Muscle of leg (tissue), 11 donors: ENCODE data around the gene NAV3. TPM values are rescaled to one million over a fixed set of nuclear protein-coding genes. Genes with fewer than 3 reads are reported as not detected.

Source experiments
- DNase-seq: peaks from one replicate; pipeline ENCODE4 v3.0.0; 2013
- H3K27ac ChIP-seq: one replicate; pipeline ENCODE4 v1.5.1; 2013; ENCODE audit warnings: mild to moderate bottlenecking, low read length, control low read depth
- H3K27me3 ChIP-seq: one replicate; pipeline ENCODE4 v1.6.1; 2013; ENCODE audit warnings: low read length; ENCODE audit not compliant: control insufficient read depth, insufficient read depth
- H3K36me3 ChIP-seq: one replicate; pipeline ENCODE4 v1.6.1; 2013; ENCODE audit warnings: low read length; ENCODE audit not compliant: control insufficient read depth, insufficient read depth
- H3K4me1 ChIP-seq: one replicate; pipeline ENCODE4 v1.6.1; 2013; ENCODE audit warnings: low read length; ENCODE audit not compliant: control insufficient read depth, insufficient read depth
- H3K4me3 ChIP-seq: one replicate; pipeline ENCODE4 v1.5.1; 2013; ENCODE audit warnings: low read length, control low read depth
- H3K9me3 ChIP-seq: replicated peaks from 2 replicates; pipeline ENCODE4 v1.6.1; 2013; ENCODE audit warnings: low read depth, low read length; ENCODE audit not compliant: control insufficient read depth
- WGBS: methylation state at CpG from one replicate; pipeline ENCODE4 v1.1.5; 2013; ENCODE audit warnings: missing lambda C conversion rate; ENCODE audit not compliant: insufficient coverage; 5-methylcytosine and 5-hydroxymethylcytosine counted together
- polyA plus RNA-seq, 8 donors: library from polyadenylated mRNA; unstranded; fragments of 120-200 nt; gene quantifications; one replicate each; pipeline versions ENCODE4 v1.2.1 to v1.2.3, GENCODE V29; 2013; ENCODE audit warnings: inconsistent platforms in 1 of 8, low replicate concordance in 1 of 8; ENCODE audit not compliant: insufficient read length in 8 of 8, insufficient read depth in 1 of 8
- total RNA-seq: library from RNA; stranded (reverse); fragments of 120-200 nt; gene quantifications from one replicate; pipeline ENCODE4 v1.2.4, GENCODE V29; 2013

Gene NAV3
- total and polyA plus RNA-seq, 9 donors = 10.8 to 34.6 (median 21.7) TPM

GRCh38 chr12:78224154-78224553 lies 393.5 kb downstream of the NAV3 start:
- H3K27me3 ChIP-seq = no peaks in the 10 kb centered on the region
- H3K9me3 ChIP-seq = peaks cover 4% of the 10 kb centered on the region
- no peak for DNase-seq
- H3K27ac ChIP-seq = no peak overlapping the region
- no peaks in the 10 kb centered on the region for H3K4me1 ChIP-seq
- no peak overlapping the region for H3K4me3 ChIP-seq
- 87% methylated on average over 4 of the region's 5 CpGs for WGBS
- no peaks in the 10 kb centered on the region for H3K36me3 ChIP-seq

GRCh38 chr12:78226763-78227162 lies 396.1 kb downstream of the NAV3 start:
- WGBS = 78% methylated on average over 5 of the region's 6 CpGs
- Histone ChIP-seq H3K9me3 (peaks cover 4% of the 10 kb centered on the region), H3K36me3 (no peaks in the 10 kb centered on the region), H3K4me1 (no peaks in the 10 kb centered on the region), H3K27me3 (no peaks in the 10 kb centered on the region), H3K4me3 (no peak overlapping the region), H3K27ac (no peak overlapping the region)
- no peak for DNase-seq

GRCh38 chr12:78229591-78230101 lies 399.0 kb downstream of the NAV3 start:
- no peaks in the 10 kb centered on the region for H3K27me3 ChIP-seq
- no peaks in the 10 kb centered on the region for H3K4me1 ChIP-seq
- no peak for DNase-seq
- H3K9me3 ChIP-seq = peaks cover 4% of the 10 kb centered on the region
- no peak overlapping the region for H3K27ac ChIP-seq
- H3K4me3 ChIP-seq = no peak overlapping the region
- H3K36me3 ChIP-seq = no peaks in the 10 kb centered on the region
- 33% methylated on average over 1 of the region's 4 CpGs for WGBS

GRCh38 chr12:78232756-78233155 lies 402.1 kb downstream of the NAV3 start:
- Histone ChIP-seq H3K27me3 (no peaks in the 10 kb centered on the region), H3K9me3 (peaks cover 2% of the 10 kb centered on the region), H3K4me1 (no peaks in the 10 kb centered on the region), H3K4me3 (no peak overlapping the region), H3K27ac (no peak overlapping the region), H3K36me3 (no peaks in the 10 kb centered on the region)
- no CpG with 5 or more reads among the region's 3 CpGs for WGBS
- DNase-seq = no peak

- no CpG with 5 or more reads among the region's 1 CpG for WGBS
Measured at GRCh38 chr12:78236264-78236663, 405.6 kb downstream of the NAV3 start.

GRCh38 chr12:78239544-78239943 lies 408.9 kb downstream of the NAV3 start:
- no peak overlapping the region for H3K27ac ChIP-seq
- WGBS = 83% methylated on average over 1 of the region's 3 CpGs

More at GRCh38 chr12:78236264-78236663, 405.6 kb downstream of the NAV3 start:
- no peaks in the 10 kb centered on the region for H3K4me1 ChIP-seq
- H3K27me3 ChIP-seq = no peaks in the 10 kb centered on the region
- no peak overlapping the region for H3K27ac ChIP-seq
- H3K9me3 ChIP-seq = no peaks in the 10 kb centered on the region
- DNase-seq = no peak
- no peak overlapping the region for H3K4me3 ChIP-seq
- no peaks in the 10 kb centered on the region for H3K36me3 ChIP-seq

GRCh38 chr12:78240827-78241226 lies 410.1 kb downstream of the NAV3 start:
- DNase-seq = no peak
- no peaks in the 10 kb centered on the region for H3K4me1 ChIP-seq
- no peak overlapping the region for H3K4me3 ChIP-seq
- H3K27ac ChIP-seq = no peak overlapping the region
- H3K9me3 ChIP-seq = no peaks in the 10 kb centered on the region
- WGBS = no CpG with 5 or more reads among the region's 1 CpG
- H3K27me3 ChIP-seq = no peaks in the 10 kb centered on the region
- H3K36me3 ChIP-seq = no peaks in the 10 kb centered on the region

More at GRCh38 chr12:78239544-78239943, 408.9 kb downstream of the NAV3 start:
- H3K4me3 ChIP-seq = no peak overlapping the region
- H3K36me3 ChIP-seq = no peaks in the 10 kb centered on the region
- no peaks in the 10 kb centered on the region for H3K27me3 ChIP-seq
- no peaks in the 10 kb centered on the region for H3K9me3 ChIP-seq
- no peaks in the 10 kb centered on the region for H3K4me1 ChIP-seq
- DNase-seq = no peak

GRCh38 chr12:78241446-78241845 lies 410.8 kb downstream of the NAV3 start:
- Histone ChIP-seq H3K27ac (no peak overlapping the region), H3K4me3 (no peak overlapping the region), H3K4me1 (no peaks in the 10 kb centered on the region), H3K36me3 (no peaks in the 10 kb centered on the region), H3K27me3 (no peaks in the 10 kb centered on the region), H3K9me3 (no peaks in the 10 kb centered on the region)
- WGBS = 60% methylated on average over 5 of the region's 6 CpGs
- no peak for DNase-seq

- WGBS = no CpG with 5 or more reads among the region's 2 CpGs
- no peak overlapping the region for H3K4me3 ChIP-seq
- no peaks in the 10 kb centered on the region for H3K27me3 ChIP-seq
- H3K36me3 ChIP-seq = no peaks in the 10 kb centered on the region
- no peaks in the 10 kb centered on the region for H3K9me3 ChIP-seq
- H3K27ac ChIP-seq = no peak overlapping the region
- H3K4me1 ChIP-seq = no peaks in the 10 kb centered on the region
- DNase-seq = no peak
Measured at GRCh38 chr12:78244916-78245507, 414.3 kb downstream of the NAV3 start.

GRCh38 chr12:78248321-78248720 lies 417.6 kb downstream of the NAV3 start:
- Histone ChIP-seq H3K4me3 (no peak overlapping the region), H3K4me1 (no peaks in the 10 kb centered on the region), H3K9me3 (no peaks in the 10 kb centered on the region), H3K36me3 (no peaks in the 10 kb centered on the region), H3K27ac (no peak overlapping the region), H3K27me3 (no peaks in the 10 kb centered on the region)
- no peak for DNase-seq
- no CpG with 5 or more reads among the region's 1 CpG for WGBS

GRCh38 chr12:78249578-78249977 lies 418.9 kb downstream of the NAV3 start:
- no peak overlapping the region for H3K4me3 ChIP-seq
- DNase-seq = no peak
- no peaks in the 10 kb centered on the region for H3K4me1 ChIP-seq
- H3K9me3 ChIP-seq = no peaks in the 10 kb centered on the region
- no CpG with 5 or more reads among the region's 3 CpGs for WGBS
- no peak overlapping the region for H3K27ac ChIP-seq
- no peaks in the 10 kb centered on the region for H3K36me3 ChIP-seq
- no peaks in the 10 kb centered on the region for H3K27me3 ChIP-seq
